HG03565 (cell line): ENCODE data around the gene MTHFSD.

Experiments used
- ATAC-seq: cut with Tn5 transposase; IDR thresholded peaks from one replicate; pipeline ENCODE4 v1.9.1; 2021; ENCODE audit warnings: mild to moderate bottlenecking, moderate library complexity; ENCODE audit not compliant: unreplicated experiment

The MTHFSD gene

DNA sequence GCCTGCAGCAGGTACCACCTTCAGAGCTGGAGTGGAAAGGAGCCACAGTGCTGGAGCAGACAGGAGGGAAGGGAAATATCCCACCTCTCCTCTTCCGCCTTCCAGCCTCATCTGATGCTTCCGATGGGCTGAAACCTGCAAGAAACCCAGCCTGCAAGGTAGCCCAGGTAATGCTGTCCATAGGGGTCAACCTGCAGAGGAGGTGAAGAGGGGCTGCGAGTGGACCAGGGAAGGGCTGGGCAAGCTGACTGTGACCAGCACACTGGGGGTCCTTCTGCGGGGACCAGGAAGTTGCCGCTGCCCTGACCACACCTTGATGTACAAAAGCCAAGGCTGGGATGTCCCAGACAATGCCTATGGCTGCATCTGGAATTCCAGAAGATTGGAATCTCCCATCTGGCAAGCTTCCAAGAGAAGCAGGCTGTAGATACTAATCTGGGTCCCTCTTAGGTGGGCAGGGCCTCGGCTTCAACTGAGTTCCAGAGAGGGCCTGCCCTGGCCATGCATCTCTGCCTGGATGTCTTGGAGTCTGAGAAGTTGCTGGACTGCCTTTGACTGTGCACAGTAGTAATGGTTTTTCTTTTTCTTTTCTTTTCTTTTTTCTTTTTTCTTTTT lies 29.1 kb upstream of the MTHFSD start:
- no peak for ATAC-seq

DNA sequence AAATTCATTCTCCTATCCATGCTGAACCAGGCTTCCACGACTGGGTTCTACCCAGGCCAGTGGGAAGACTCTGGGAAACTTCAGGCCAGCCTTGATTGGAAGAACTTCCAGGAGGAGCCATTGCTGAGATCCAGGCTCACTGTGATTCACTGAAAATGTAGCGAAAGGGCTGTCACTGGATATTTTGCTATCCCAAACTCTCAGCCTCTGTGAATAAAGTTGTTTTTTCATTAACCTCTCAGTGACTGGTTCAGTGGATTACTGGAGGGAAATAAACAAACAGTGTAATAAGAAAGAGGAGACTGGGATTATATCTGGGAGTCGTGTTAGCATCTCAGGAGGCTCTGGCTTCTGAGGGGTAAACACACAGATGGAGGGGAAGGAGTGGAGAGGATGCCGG lies 26.4 kb upstream of the MTHFSD start:
- no peak for ATAC-seq

DNA sequence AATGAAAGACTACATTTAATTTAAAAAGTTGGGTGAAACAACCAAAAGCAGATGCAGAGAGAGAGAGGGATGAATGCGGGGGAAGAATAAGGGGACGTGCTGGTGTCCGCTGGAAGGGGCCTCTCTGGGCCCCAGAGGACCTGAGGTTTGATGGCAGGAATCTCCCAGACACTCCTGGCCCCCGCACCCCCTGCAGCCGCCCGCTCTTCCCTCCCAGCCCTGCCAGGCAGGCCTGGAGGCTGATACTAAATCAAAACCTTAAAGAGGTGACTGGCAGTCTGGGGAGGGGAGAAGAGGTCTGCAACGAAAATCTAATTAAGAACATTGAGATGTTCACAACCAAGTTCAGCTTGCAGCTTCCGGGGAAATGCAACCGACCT lies 25.7 kb upstream of the MTHFSD start:
- no peak for ATAC-seq

DNA sequence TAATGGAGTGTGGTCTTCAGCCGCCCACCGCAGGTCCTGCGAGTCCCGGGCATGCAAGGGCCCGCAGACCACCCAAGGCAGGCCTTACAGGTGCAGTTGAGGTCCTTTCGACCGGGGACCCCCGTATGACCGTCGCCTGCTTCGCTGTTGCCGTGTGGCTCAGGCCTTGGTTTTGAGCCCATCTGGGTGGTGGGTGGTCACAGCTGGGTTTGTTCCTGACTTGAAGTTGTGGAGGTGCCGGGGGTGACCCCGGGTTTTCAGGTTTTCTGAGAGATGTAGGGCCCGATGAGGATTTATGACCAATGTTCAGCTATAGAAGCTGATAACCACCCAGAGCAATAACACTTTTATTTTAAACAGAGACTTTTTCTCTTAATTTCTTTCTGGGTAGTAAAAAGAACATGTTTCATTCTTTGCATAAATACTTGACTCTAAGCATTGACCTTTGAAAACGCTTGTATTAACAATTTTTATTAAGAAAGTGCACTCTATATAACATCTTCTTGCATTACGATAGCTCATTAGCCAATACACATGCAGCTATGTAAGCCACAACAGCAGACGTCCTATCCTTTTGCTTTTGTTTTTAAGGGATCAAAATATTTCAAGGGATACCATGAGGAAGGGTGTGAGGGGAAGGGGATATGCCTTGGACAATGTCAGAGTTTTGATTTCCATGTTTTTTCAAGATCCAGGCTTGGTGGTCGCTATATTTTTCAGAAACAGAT lies 25.2 kb upstream of the MTHFSD start:
- ATAC-seq, result no peak

DNA sequence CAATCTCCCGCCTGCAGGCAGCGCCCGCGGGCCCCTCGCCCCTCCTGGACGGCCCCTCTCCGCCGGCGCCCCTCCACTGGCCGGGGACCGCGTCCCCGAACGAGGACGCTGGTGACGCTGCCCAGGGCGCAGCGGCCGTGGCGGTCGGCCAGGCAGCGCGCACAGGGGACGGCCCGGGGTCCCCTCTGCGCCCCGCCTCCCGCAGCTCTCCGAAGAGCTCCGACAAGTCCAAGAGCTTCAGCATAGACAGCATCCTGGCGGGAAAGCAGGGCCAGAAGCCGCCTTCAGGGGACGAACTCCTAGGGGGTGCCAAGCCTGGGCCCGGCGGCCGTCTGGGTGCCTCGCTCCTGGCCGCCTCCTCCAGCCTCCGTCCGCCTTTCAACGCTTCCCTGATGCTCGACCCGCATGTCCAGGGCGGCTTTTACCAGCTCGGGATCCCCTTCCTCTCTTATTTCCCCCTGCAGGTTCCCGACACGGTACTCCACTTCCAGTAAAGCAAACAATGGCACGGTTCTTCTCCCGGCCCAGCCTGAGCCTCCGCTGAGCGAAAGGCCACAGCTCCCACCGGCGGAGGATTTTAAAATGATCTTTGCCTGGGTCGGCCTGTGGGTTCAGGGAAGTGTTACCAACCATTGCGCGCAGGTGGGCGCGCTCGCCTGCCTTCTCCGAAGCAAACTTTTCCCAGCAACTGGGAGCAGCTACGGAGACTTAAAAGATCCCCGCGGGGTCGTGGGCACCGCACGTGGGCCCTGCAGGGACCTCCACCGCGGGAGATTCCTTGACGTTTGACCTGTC lies 24.4 kb upstream of the MTHFSD start:
- no peak for ATAC-seq

DNA sequence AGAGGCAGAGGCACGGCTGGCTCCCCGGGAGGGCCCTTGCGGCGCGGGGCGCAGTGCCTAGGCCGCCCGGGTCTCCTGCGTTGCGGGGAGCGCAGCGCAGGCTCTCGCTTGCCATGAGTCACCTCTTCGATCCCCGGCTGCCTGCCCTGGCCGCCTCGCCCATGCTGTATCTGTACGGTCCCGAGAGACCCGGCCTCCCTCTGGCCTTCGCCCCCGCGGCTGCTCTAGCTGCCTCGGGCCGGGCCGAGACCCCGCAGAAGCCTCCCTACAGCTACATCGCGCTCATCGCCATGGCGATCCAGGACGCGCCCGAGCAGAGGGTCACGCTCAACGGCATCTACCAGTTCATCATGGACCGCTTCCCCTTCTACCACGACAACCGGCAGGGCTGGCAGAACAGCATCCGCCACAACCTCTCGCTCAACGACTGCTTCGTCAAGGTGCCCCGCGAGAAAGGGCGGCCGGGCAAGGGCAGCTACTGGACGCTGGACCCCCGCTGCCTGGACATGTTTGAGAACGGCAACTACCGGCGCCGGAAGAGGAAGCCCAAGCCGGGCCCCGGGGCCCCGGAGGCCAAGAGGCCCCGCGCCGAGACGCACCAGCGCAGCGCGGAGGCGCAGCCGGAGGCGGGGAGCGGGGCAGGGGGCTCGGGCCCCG lies 23.7 kb upstream of the MTHFSD start:
- no peak for ATAC-seq

DNA sequence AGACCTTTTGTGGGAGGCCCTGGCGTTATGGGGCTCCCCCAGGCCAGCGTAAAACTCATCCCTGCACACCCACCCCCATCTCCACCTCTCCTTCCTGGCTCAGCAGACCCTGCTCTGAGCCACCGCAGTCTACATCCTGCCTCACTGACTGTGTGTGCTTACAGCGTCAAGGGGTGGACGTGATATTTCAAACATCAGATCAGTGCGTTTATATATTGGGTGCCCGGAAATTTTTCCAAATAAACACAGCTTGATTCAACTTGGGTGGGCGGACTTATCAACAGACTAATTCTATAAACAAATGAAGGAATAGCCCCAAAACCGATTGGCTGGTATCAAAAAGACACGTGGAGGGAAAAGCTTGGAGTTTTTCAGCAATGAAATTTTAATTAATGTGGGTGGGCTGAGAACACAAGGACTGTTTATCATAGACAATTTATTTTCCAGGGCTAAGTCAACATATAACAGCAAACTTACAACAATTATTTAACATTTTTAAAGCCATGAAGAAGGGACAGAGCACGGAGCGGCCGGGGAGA lies 23.1 kb upstream of the MTHFSD start, which contains the start of gene FOXL1:
Gene FOXL1, plus strand, starts transcription at position 489 of the 539 bp plus-strand sequence. CDS start 175 bp downstream, outside the sequence.
- no peak for ATAC-seq

DNA sequence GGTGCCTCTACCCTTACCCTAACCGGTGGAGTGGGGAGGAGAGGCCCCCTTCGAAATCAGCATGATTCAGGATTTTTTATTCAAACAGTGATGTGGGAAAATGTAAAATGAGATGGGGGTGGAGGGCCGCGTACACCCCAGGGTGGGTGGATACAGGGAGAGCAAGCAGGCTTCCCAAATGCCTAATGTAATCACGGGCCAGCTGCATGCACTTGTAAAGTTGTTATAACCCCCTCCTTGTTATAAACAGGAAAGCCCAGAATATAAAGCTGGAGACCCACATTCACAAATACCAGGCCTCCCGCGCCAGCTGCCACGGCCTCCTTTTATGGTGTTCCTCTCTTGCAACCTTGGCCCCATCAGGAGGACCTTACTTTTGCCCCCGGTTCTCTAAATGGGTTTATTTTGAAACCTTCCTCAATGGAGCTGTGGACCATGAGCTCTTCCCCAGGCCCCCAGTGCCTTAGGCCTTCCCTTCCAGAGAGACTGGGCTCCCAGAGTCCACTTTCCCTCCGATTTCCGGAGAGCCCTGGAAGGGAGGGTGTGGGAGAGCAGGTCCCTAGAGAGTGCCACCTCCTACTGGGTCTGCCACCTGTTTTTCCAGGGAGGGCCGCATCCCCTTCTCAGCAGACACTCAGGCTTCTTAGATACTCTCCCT lies 22.4 kb upstream of the MTHFSD start:
- ATAC-seq, result no peak

DNA sequence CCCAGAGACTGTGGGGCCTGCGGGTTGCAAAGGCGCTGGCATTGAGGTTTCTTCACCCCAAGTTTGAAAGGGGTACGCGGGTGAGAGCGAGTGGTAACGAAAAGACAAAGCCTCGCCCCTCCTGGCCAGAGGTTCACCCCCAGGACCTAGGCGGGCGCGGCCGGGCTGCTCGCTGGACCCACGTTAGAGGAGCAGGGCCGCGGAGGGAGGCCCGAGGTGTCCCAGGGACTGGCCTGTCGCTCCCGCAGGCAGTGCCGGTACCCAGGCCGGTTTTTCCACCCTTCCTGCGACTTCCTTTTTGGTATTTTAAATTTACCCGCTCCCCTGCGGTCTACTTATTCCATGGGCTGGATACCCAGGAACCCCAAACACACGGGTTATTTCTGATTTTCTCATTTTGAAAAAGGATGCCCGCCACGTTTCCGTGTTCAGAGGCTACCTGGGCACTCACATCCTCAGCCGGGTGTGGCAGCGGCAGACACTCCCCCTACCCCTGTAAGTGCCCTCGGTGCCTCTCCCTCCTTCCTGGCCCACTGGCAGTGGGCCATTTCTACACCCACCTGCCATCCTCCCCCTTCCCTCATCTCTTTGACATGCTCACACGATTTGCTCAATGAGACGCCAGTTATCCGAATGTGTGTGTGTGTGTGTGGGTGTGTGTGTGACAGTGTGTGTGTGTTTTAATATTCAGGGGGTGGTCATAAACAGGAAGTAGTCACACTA lies 21.7 kb upstream of the MTHFSD start:
- no peak for ATAC-seq

DNA sequence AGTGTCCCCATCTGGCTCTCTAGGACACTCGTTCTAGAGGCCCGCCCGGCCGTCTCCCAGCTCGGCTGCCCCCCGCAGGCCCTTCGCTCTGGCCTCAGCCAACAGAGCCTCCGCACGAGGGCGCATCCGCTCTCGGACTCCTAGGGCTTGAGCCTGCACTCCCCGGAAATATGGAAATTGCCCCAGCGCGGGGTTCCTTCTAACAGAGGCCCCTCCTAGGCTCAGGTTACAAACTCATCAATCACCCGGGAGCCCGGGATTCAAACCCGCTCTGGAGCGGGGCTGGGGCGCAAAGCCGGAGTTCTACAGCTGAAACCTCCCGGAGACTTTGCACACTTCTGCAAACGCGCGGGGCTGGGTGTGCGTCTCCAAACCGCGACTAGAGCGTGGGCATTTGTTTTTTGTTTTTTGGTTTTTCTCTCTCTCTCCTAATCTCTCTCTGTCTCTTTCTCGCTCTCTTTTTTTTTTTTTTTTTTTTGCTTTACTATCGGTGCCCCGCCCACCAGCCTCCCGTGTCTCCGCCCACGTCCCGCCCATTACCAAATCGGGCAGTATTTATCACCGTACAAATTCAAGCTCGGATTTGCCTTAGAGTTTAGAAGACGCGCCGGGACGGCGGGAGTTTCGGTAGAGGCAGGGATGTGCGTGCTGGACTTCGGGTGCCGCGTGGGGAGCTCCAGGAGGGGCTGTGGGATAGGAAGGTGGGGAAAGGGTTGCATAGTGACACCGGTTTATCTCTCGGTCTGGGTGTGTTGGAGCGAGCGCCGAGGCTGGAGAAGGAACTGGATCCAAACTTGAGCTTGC lies 20.9 kb upstream of the MTHFSD start:
- no peak for ATAC-seq

DNA sequence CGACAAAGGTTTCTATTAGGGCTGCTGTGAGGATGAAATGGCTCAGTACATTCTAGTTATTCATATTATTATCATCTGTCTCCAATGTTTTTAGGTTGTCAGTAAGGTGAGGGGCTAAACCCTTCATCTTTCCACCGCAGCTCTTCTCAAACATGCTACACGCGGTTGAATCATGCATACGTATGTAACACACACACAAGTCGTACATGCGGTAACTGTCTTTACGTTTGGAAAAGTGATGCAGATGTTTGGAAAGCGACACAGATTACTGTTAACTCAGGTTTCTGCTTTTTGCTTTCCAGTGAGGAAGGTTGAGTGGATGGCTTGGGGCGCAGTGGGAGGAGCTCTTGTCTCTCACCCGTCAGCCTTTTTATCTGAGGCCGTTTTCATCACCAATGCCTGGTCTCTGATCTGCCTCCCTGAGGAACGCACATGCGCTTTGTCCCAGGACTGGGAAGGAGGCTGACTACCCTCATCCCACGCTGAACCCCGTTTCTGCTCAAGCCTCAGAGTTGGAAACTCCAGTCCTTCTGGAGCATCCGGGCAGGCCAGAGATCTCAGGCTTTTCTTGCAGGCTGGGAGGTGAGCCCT lies 20.2 kb upstream of the MTHFSD start:
- ATAC-seq, result no peak

DNA sequence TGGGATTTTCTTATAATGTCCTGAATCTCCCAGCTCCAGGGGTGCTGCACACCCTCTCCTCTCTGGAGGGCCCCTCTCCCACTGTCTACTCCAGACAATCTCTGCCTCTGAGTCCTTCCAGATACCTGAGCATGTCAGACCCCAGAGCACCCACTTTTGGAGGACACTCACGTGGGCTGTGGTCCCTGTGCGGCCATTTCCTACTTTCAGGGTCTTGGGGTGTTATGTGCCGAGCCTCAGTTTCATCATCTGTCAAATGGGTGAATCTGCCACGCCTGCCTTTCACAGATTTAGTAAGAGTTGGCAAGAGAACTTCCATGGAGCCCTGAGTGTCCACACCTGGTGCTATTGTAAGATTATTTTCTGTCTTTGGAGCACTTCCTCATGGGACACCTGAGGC lies 19.6 kb upstream of the MTHFSD start:
- ATAC-seq, result no peak

DNA sequence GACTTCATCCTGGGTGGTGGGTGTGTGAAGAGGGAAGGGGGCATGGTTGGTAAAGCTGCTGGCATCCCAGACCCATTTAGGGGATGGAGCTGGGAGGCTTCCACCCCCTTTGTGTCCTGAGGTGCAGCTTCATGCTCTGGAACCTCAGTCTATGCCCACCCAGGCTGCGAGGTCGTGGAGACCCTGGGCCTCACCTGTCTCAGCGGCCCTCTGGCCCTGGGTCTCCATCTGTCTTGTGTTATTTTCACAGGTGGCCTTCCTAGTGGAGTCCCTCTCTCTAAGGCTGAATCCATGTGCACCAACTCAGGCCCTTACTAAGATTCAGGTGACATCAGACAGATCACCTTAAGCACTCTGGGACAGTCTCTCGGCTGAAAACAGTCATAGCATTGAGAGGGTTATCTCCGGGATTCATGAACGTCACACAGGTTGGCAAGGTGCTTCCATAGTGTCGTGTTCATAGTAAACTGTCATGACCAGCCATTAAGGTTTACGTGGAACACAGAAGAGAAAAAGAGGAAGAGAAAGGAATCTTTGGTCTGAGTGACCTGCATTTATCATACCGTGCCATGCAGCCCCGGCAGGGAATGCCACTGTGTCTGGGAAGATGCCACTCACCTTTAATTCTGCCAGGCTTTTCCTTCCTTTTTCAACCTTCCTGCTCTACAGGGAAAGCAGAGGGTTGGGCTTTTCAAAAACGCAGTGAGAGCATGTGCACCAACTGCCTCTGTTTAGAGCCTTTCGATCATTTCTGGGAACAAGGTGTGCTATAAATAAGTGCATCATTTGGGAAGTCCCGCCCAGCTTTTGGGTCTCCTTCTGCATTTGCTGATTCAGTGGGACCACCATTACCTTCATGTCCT lies 18.8 kb upstream of the MTHFSD start:
- no peak for ATAC-seq

DNA sequence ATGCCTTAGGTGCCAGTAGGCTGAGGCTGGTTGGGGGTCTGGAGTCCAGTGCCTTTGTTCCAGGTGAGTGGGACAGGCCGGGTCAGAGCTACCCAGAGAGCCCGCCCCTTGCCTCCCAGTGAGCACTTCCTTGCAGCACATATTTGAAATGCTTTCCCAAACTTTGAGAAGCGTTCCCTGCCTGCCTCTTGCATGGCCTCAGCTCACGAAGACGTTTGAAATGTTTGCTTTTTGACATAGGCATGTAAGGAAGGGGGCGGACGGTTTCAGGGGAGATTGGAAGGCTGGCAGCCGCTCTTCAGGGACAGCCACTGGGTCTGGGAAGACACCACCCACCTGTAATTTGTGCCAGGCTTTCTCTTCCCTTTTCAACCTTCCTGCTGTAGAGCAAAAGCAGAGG lies 18.2 kb upstream of the MTHFSD start:
- no peak for ATAC-seq

DNA sequence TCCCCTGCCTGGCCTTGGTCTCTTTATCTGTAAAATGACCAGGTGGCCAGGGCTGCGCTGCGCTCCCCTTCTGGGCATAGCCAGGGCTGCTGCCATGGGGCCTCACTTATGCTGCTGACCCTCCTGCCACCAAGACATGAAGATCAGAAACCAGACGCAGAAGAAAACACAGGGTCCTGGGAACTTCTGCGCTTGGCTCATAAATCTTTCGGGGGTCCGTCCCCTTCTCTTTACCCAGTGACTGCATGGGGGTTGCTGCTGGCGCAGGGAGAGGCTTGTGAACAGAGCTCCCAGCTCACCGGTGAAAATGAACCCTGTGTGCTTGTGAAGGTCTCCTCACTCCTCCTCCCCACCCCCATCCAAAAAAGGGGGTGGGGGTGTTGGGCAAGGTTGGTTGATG lies 17.6 kb upstream of the MTHFSD start:
- ATAC-seq, result no peak

DNA sequence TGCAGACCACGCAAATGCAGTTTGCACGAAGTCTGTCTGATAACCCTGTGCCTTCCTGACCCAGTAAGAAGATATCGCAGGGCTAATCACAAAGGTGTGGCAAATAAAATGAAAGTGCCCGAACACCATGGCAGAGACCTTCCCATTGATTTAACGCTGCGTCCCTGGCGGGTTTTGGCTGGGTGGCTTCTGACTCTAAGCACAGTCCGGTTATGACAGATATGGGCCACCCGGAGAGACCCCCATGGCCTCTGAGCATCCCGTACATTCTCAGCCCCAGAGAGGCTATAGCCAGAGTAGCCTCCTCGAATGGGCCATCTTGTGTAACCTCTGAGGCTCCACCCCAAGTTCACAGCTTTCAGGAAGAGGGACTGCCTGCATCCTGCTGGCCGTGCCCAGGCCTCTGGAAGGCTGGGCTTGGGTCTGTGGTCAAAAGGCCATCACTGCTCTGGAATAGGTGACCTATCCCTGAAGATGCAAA lies 17.0 kb upstream of the MTHFSD start:
- no peak for ATAC-seq

DNA sequence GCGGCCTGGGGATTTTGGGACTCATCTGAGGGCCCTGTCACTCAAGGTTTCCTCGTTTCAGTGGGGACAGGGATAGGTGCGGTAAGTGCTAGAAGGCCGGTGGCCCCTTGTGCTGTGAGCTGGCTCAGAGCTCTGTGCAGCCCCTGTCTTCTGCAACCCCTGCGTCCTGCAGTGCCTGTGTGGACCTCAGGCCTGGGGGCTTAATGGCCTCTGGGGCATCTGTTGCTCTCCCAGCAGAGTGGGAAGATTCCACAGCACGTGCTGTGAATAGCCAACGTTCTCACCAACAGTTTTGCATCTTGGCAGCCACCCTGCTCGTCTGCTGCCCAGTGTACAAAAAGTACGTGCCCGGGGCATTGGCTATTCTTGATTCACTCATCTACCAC lies 16.5 kb upstream of the MTHFSD start:
- ATAC-seq, result no peak
